ENCODE results near the gene PTBP3.

PTBP3 gene

DNA sequence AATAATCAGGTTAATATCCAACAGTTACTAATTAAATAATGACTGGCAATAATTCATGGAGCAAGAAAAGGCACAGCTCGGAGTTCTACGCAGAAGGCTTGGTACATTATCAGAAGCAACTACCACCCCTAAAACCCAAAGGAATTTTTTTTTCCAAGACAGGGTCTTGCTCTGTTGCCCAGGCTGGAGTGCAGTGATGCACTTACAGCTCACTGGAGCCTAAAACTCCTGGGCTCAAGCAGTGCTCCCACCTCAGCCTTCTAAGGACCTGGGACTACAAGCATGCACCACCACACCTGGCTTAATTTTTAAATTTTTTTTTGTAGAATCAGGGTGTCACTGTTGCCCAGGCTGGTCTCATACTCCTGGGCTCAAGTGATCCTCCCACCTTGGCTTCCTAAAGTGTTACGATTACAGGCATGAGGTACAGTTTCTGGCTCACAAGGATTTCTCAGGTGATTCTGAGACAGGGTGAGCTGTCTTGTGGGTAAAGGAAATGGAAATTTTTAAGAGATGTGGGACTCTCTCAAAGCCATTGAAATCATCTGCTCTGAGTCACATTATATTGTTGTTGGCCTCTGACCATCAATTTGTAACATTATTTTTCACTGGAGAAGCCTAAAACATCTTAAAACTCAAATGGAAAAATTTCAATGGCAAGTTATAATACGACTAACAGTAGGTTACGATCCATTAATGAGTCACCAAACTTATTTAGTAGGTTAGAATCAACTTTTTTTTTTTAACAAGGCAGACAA is 26.8 kb upstream of the PTBP3 start:
- no peak for DNase-seq

DNA sequence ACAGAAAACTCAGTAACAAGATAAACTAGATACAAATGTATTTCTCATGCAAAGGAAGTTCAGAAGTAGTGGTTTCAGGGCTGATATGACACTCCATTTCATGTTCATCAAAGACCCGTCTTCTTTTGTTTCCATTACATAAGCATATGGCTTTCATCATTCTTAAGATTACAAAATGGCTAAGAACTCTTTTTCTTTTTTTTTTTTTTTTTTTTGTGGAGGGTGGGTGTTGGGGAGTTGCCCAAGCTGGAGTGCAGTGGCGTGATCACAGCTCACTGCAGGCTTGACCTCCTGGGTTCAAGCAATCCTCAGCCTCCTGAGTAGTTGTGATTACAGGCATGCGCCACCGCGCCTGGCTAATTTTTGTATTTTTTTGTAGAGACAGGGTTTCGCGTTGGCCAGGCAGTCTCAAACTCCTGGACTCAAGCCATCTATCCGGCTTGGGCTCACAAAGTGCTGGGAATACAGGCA is 22.0 kb upstream of the PTBP3 start:
- no peak for DNase-seq

GRCh38 chr9:112354081-112354743 is 20.8 kb upstream of the PTBP3 start:
- DNase-seq, result no peak

GRCh38 chr9:112352209-112352608 is 18.8 kb upstream of the PTBP3 start:
- DNase-seq, result no peak

- no peak for DNase-seq
Observed at GRCh38 chr9:112351184-112351583, 17.8 kb upstream of the PTBP3 start.

GRCh38 chr9:112349008-112349333 is 15.6 kb upstream of the PTBP3 start:
- DNase-seq, result no peak

- peak; percentile 58 for DNase-seq
Observed at GRCh38 chr9:112348257-112349007, 15.0 kb upstream of the PTBP3 start.

GRCh38 chr9:112341730-112342129 is 8.3 kb upstream of the PTBP3 start:
- no peak for DNase-seq

GRCh38 chr9:112339886-112340285 is 6.5 kb upstream of the PTBP3 start:
- DNase-seq, result no peak

GRCh38 chr9:112338561-112338960 is 5.1 kb upstream of the PTBP3 start:
- DNase-seq, result no peak

GRCh38 chr9:112337547-112337946 is 4.1 kb upstream of the PTBP3 start:
- DNase-seq, result no peak

DNA sequence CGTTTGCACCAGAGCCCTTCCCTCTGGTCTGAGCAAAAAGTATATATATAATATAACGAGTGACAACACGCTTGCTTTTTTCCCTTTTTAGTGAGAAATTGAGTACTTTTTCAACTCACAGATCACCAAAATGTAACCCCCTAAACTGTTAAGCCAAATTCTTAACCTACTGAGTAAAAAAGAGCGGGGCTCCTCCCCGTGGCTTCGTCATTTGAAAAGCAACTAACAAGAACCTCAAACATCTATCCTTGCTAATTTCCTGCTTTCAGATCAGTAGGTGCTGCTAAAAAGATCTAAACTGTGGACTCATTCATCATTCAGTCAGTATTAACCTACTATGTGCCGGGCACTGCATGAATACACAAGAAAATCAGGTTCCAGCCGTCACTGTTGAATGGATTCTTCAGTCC is 1.0 kb upstream of the PTBP3 start:
- DNase-seq, result no peak

GRCh38 chr9:112333639-112334431 is 416 bp upstream of the PTBP3 start:
- peak; percentile 47 for DNase-seq

DNA sequence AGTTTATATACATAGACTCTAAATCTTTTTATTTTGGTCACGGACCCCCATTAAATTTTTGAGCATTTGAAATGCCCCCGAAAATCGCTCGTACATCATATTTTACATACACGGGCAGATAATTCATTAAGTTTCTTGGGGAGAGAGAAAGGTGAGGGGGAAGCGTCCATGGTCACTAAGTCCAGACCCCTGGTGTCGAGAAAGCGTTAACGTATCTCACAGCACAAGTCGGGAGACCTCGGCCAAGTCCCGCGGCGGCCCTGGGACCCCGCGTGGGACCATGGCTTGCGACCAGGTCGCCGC is 794 bp downstream of the PTBP3 start:
- DNase-seq, result no peak

GRCh38 chr9:112332214-112332613 is 1.2 kb downstream of the PTBP3 start:
- no peak for DNase-seq

GRCh38 chr9:112331674-112331952 is 1.8 kb downstream of the PTBP3 start:
- no peak for DNase-seq

DNA sequence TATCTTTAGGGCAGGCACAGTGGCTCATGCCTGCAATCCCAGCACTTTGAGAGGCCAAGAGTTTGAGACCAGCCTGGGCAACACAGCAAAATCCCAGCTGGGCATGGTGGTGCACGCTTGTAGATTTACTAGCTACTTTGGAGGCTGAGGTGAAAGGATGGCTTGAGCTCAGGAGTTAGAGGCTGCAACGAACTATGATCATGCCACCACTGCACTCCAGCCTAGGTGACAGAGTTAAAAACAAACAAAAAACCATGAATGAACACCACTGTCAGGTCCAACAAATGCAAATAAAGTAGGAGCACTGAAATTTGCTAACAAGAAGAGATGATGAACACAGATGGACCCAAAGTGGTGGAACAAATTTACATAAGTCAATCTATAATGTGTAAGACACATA is 4.9 kb downstream of the PTBP3 start:
- DNase-seq, result no peak

GRCh38 chr9:112327718-112328450 is 5.5 kb downstream of the PTBP3 start:
- DNase-seq, result no peak

DNA sequence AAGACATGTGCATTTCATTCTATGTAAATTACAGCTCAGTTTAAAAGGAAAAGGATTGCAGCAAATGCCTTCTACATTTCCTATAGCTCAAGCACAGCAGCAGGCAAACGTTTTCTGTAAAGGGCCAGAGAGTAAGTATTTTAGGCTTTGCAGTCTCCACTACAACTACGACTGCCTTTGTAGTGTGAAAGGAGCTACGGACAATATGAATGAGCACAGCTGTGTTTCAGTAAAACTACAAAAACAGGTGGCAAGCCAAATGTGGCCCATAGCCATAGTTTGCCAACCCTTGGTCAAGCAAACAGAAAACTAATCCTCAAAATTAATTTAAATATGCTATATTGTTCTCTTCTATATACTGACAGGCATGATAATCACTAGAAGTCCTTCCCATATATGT is 7.2 kb downstream of the PTBP3 start:
- no peak for DNase-seq

DNA sequence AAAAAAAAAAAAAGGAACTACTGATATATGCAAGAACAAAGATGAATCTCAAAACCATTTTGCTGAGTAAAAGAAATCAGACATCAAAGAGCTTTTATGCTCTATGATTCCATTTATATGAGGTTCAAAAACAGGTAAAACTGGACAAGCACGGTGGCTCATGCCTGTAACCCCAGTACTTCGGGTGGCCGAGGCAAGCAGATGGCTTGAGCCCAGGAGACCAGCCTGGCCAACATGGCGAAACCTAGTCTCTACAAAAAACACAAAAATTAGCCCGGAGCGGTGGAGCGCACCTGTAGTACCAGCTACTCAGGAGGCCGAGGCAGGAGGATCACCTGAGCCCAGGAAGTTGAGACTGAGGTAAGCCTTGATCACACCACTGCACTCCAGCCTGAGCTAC is 7.8 kb downstream of the PTBP3 start:
- DNase-seq, result no peak

- DNase-seq, result no peak
Observed at GRCh38 chr9:112325127-112325526, 8.3 kb downstream of the PTBP3 start.

GRCh38 chr9:112323378-112323854 is 10.0 kb downstream of the PTBP3 start:
- no peak for DNase-seq

All from NCI-H524 treated with DMSO at 0.1 percent for 48 hours (cell line).